NCI-H1694 (cell line): ENCODE data around the gene OPN5.
A peak's percentile ranks its signal among the peaks of the same experiment; 100 is the strongest.

Source experiments
- DNase-seq: peaks from one replicate; lab custom pipeline; 2025; lab: John Stamatoyannopoulos, UW

OPN5 gene

DNA sequence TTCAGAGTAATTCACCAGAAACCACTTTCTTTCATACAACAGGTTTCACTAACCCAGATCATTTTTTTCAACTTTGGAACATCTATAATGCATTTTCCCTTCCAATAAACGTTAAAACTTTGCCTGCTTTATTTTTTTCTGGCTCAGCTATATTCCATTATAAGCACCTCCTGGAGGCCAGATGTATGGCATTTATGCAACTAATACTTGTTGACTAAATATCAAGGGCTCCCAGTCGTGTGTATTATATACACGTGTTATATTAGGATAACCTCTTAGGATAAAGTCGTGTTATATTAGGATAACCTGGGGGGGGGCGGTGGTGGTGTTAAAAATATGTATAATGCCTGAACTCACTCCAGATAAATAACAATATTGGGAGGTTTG lies 6.7 kb downstream of the OPN5 start:
- peak; percentile 0 for DNase-seq

DNA sequence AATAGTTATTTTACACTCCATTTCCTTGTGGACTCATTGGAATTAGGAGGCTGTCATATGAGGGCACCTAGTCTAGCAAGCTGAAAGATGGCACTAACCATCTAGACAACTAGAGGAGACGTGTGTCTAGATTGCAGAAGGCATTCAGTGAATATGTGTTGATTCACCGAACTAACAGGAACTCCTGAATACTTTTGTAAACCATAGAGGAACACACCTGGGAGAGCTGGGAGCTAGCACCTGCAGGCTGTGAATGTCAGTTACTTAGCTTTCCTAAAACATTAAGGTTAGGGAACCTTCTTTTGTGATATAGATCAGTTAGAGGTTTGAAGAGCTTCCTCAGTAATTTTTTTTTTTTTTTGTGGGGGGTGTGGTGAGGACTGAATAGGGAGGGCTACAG lies 7.7 kb downstream of the OPN5 start:
- no peak for DNase-seq

DNA sequence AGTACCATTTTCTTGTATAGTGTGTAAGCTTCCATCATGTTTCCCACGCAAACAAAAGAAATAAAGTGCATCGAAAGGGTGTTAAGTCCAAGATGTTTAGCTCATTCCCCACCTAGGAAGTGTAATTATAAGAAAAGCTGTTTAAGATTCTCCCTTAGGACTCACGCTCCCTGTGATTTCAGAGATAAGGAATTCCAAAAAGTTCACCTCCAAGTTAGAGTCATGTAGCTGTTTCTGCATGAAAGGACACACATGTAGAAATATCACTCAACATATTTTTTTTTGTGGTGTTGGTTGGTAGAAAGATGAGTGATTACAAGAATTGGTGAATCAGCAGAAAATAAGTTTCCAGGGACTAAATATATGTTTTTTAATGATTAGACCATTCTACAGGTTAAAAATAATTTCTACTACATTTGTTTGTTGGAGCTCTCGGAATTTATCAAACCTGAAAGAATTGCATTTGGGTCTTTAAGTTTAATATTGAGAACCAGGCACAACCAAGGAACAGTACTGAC lies 10.4 kb downstream of the OPN5 start:
- no peak for DNase-seq

DNA sequence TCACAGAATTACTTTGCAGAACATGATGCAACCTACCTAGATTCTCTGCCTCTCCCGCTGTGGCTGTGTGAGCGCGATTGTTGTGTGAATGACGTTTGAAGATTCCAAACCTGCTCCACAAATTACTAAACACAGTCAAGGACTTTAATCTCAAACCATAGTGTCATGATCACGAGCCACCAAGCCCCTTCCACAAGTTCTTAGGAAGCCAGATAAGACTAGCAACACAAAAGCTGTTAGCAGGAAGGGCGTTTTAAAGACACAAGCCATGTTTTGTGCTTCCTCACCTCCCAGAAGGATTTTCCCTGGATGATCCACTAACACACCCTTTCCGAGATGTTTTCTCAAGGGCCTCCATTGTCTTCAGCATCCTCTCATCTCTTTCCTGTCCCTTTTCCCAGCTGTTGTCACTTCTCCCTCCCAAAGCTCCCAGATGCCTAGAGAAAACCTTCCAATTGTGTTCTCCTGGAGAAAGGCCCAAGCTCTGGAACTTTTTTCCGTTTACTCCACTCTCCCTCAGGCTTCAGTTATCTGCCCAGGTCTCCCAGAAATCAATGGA lies 12.8 kb downstream of the OPN5 start:
- DNase-seq: no peak

DNA sequence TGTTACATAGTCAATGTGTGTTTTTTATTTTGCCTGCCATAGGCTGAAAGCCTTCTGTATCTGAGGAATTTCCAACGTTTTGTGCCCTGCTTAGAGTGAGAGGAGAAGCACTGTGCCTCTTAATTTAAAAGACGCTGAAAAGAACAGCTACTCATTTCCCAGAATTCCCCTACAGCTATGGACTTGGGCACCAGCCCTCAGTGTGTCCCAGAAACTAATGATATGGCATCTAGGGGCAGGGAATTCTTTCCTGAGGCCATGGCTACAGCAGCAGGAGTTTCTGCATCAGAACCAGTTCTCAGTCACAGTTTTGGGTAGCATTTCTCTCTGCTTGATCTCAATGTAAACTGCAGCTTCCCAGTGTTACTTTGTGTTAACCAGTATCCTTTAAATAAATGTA lies 20.2 kb downstream of the OPN5 start:
- no peak for DNase-seq

DNA sequence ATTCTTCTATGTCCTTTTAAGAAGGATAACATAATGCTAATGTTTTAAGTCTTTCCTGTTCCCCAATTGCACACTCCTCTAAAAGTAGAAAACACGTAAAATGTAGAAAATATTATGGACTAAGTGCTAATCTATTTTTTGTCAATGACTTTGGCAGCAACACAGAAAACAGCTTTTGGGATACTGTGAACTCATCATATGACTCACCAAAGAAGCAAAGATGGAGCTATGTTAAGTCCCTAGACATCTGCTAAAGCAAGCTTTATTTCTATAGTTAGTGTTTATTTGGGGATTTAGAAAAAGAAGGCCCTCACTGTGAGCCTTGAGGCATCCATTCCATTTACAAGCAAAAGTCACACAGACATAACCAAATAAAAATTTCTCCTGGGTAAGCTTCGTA lies 23.0 kb downstream of the OPN5 start:
- no peak for DNase-seq

DNA sequence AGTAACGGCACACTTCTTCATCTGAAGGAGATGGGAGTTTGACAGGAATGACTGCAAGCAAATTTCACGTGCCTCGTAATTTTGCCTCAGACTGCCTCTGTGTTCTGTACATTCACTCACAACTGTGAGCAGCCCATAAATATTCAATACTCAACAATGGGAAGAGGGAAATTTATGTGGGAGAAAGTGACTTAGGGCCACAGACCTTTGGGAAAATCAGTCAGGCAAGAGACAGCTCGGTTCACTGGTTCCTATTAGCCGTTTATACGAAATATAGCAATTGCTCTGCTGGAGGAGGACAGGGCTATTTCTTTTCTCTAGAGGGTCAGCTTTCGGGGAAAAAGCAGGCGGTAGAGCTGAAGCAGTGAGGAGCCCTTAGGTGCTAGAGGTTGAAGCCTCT lies 28.0 kb downstream of the OPN5 start:
- DNase-seq: no peak

DNA sequence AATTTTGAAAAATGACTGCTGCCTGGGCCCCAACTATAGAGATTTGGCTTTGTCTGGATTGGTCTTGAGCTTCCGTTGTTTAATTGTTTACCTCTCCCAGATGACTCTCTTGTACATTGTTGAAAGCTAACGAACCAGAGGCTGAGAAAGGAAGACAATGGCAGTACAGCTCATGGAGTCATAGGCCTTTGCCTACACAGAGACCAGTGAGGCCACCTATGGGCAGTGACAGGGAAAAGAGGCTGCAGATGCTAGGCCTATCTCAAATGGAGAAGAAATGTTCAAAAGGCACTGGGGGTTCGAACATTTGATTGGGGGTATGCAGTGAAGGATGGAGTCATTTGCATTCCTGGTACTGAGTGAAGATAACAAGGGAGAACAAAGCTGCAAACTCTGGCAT lies 29.1 kb downstream of the OPN5 start:
- no peak for DNase-seq

DNA sequence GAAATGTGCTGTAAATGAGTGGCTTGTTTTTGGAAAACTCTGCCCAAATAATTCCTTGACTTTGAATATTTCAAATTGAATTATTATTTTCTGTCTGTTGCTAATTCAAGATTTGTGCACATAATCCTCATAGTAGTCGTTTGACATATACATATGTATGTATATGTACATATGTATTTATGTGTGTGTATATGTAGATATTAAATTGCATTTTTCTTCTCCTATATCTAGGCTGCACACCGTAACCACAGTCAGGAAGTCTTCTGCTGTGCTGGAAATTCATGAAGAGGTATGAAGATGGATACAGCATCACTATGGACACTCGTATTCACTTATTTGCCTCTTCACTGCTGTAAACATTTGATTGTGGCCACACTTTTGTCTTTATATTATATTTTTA lies 29.6 kb downstream of the OPN5 start:
- DNase-seq: no peak

DNA sequence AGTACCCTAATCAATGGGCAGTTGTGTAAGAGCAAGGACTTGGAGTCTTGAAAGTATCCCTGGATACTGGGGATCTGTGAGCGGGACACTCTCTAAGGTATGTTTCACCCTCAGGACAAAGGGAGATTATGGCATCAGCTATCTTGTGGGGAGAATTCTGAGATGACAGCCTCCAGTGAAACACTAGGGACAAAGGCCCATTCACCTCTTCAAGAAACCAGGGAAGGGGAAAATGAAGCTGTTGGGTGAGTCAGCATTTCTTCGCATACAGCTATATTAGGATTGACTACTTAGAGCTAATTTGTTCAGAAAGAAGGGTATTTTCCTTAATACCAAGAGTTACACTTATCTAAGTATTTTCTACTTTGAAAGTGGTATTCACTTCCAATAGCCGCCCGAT lies 35.9 kb downstream of the OPN5 start:
- no peak for DNase-seq

DNA sequence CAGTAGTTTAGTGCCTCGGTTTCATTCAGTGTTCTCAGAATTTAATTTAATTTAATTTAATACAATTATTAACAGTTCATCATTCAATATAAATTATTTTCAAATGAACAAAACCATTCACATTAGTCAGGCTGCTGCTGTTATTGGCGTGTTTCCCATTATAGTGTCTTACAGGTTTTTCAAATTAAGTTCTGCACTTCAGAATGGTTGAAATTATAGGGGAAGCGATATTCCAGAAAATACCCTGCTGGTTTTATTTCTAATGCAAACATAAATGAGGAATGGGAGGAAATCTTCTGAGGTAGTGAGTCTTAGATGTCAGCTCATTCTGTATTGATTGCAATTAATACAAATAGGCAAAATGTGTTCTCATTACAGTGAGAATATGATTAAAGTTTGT lies 37.6 kb downstream of the OPN5 start:
- DNase-seq: no peak

DNA sequence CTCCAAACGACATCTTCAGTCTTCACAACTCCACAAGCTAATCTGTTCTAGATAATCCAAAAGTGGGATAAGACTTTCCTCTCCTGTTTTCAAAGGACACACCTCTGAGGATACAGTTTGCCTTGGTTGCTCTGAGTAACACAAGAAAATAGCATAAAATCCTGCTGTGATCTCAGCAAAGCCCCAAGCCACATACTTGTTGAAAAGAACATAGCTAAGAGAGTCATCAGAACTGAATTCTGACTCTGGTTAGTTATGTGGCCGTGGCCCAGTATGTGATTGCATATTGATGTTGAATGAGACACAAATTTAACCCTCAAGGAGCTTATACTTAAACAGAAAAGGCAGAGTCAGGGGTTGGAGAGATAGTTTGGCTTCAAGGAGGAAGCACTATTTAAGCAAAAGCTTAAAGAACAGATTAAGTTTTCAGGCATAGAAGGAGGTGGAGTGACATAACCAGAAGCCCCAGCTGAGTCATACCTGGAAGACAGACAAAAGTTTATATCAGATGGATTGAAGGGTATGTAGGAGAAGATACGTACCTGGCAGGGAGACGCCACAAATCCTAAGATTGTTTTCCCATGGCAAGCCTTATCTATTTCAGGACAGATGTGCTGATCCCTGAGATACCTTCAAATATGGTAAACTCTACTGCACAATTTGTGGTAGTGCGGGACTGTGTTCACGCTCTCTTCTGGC lies 41.2 kb downstream of the OPN5 start:
- no peak for DNase-seq

DNA sequence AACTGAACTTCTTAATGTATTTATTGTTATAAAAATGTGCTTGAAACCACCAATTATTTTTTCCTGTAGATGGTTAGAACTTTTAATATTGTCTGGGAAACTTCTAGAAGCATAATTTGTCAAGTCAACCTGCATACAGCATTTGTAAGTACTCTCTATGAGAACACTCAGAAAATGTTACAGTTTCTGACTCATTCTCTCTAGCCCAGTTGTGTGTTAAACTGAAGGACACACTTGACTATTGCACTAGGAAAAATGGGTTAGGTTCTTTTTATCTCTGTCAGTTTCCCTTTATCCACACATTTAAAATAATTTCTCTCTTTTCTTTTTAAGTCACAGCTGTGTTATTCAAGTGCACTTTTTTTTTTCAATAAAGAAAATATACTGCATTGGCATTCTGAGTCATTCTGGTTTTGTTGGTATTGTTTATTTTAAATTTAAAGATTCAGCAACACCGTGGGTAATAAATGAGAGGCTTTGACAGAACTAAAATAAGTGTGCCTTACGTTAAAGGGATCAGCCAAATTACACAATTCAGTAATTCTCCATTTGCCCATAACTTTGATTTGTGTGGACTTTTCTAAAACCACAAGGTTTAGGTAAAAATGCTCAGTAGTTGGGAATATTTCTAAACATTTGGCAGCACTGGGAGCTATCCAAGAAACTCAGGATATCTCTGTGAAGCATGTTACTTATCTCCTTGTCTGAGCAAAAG lies 50.7 kb downstream of the OPN5 start:
- DNase-seq: no peak

DNA sequence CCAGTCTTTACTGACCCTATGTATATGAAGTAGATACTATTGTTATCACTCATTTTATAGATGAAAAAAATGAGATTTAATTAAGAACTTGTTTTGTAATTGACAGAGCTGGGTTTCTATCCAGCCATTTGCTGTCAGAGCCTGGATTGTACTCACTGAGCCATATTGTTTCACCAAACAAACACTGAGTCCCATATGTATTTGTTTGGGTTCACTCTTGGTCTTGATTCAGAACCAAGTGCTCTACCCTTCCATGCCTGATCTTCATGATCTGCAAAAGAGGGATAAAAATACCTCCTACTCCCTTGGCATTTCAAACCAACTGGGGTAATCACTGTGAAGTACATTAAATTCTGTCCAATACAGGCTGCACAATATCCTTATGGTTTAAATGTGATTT lies 52.4 kb downstream of the OPN5 start:
- no peak for DNase-seq

DNA sequence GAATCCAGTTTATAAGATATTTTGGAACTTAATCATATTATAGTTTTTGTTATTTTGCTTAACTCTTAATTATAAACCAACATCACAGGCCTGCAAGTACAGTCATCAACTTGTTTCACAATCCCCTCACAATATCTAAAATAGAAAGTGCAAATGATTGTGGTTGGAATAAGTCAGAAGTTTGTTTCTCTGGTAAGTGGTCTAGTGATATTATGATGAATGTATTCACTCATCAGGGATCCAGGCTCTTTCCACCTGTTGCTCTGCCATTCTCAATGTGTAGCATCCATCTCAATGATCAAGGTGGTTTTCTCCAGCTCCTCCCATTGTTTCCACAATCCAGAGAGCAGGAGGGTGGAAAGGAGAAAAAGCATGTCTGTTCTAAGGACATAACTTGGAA lies 54.2 kb downstream of the OPN5 start:
- DNase-seq: no peak

DNA sequence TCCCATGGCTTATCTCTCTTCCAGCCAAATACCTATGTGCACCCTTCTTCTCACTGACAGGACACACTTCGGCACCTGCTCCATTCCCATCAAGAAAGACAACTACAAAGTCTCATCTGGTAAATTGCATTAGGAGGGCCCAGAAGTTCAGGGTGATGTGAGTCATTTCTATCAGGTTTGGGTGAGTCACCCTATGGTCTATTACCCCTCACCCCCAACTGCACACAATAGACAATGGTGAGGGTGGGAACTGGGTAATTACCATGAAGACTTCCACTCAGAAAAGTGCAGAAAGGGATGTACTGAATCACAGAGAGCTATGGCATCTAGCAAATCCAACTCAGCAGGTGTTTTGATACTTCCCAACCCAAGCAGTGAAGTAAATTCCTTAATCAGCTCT lies 54.8 kb downstream of the OPN5 start:
- no peak for DNase-seq

DNA sequence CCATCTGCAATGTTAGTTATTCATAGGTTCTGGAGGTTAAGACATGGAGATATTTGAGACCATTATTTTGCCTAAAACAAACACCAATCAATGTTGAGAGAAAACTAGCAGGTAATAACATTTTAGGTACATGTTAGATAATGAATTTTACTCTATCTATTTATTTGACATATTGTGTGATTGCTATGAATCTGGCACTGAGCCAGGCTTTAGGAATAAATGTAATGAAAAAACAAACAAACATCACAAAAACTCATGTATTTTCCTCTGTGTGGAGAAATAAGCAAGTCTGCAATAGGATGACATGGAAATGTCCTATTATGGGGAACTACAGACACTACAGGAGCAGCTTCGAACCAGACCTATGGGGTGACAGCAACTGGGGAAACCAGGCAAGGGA lies 57.8 kb downstream of the OPN5 start:
- no peak for DNase-seq

DNA sequence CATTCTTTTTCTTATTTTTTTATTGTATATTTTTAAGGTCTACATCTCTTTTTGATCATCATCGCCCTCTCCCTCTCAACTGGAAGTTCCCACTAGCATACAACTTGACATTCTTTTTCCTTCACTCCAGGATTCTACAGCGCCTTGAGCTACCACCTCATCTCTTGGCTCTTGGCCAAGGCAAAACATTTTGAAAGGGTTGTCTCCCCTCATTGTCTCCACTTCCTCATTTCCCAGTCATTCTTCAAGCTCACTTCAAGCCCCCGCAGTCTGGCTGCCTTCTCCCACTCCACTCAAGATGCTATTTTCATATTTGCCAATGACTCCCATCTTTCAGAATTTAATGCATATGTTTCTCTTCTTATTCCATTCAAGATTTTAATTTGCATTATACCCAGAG lies 63.0 kb downstream of the OPN5 start:
- no peak for DNase-seq

DNA sequence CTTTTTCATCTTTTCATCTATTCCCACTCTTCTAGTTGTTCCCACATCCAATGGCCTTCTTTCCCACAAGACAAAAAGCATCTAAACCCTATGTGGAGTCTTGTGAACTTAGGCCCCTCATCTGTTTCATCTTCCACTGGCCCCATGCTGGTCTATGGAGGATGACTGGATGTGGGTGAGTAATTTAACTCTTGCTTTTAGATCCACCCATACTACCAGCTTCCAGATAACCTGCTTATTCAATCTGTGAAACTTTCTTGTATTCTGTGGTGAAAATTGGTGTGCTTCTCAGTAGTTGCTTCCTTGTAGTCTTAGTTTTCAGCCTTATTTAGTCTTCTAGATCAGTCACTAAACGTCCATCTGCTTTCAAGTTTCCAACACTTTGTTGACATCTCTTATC lies 64.9 kb downstream of the OPN5 start:
- no peak for DNase-seq

DNA sequence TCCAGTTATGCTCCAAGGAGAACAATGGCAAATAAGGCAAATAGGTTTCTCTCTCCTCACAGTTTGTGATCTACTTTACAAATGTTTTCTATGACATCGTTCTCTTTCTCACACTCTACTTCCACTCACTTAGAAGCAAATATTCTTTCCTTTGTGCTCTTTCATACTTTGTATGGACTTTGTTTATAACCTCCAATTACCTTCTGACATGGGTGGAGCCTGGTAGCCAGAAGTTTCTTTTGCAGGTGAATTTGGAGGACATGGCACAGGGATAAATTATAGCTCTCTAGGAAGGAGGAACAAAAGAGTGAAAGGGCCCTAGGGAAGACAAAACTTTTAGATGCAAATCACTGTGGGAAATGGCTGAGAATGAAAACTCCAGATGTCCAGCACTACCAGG lies 69.3 kb downstream of the OPN5 start:
- no peak for DNase-seq

DNA sequence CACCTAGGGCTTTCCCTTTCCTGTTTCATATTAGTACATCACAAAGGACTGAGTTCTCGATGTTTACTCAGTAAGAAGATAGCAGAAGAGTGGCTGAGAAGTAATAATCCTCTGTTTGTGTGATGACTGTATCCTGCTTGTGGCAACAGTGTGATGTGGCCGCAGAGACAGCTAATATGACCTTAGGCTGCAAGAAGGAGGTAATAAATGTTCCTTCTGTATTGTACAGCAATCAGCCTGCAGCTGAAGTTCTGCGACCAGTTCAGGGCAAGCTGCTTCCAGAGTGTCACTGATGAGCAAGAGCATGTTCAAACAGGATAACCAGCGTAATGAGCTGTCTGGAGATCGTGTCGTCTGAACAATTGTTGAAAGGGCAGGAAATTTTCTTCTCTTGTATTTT lies 70.9 kb downstream of the OPN5 start:
- no peak for DNase-seq

DNA sequence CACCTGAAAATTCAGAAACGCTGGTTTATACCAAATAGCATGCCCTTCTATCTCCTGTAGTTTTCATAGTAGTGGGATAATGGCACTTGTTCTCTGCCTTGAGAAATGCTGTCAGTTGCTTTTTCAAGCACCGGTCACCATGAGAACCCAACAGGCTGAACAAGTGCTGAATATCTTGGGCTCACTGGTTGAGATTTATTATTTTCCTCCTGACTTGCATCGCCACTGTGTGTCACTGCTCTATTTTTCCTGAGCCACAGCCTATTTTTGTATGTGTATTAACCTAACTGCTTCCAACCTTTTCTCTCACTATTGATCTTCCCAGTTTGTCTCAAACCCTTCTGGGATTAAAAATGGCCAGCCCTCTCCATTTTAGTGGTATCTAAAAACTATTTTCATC lies 71.9 kb downstream of the OPN5 start:
- DNase-seq: no peak

DNA sequence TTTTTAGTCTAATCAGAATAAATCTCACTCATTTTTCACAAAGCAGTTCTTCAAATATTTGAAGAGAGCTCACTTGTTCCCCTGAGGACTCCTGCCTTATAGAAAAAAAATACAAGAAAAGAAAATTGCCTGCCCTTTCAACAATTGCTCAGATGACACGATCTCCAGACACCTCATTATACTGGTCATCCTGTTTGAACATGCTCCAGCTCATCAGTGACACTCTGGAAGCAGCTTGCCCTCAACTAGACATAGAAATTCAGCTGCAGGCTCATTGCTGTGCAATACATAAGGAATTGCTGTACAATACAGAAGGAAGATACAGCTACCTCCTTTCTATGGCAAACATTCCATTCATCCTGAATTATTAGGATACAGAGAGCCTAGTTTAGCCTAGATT lies 73.1 kb downstream of the OPN5 start:
- no peak for DNase-seq

DNA sequence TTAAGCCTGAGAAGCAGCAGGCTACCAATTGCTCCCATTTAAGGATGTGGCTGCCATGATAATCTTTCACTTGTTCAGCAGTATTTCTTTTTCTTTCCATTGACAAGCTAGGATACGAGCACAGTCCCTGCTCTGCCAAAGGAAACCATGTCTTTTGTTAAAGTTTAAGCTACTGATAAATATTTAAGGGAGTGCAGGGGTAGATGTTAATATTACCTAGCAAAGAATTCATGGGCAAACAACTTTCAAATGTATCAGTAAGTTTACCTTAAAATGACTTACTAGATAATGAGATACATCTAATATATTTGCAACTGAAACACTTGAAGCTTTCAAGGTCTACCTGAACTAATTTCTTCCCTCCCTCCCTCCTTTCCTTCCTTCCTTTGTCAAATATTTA lies 77.3 kb downstream of the OPN5 start:
- no peak for DNase-seq
